Activated naive CD4-positive, alpha-beta T cell treated with anti-CD3 and anti-CD28 coated beads, Interleukin-2, amount 50 U/mL, for 72 hours (primary cell): ENCODE measurements around the gene BIN1. TPM values are rescaled to one million over a fixed set of nuclear protein-coding genes. Genes with fewer than 3 reads are reported as not detected.
"Not testable (repeated sequence)": the region's sequence is repeated elsewhere in the genome, so short reads cannot be mapped to it uniquely, and the experiment has no call there.

Experiments used
- ATAC-seq, 2 donors: fragments of 150-1000 bp; cut with Tn5 transposase; 2 replicates each; pipeline ENCODE4 v1.10.0; 2021; ENCODE audit warnings: mild to moderate bottlenecking in 2 of 2, moderate library complexity in 2 of 2
- DNase-seq, 2 donors: peaks; one replicate each; pipeline ENCODE4 v3.0.0; 2021 to 2022; ENCODE audit warnings: low spot score in 2 of 2
- H3K27ac Mint-ChIP-seq, 2 donors: one replicate each; pipeline ENCODE4 v1.8.0; 2022; ENCODE audit warnings: mild to moderate bottlenecking in 2 of 2, mixed read lengths in 2 of 2
- H3K36me3 Mint-ChIP-seq, 2 donors: one replicate each; pipeline ENCODE4 v1.8.0; 2022; ENCODE audit warnings: mixed read lengths in 2 of 2
- H3K9me3 Mint-ChIP-seq, 2 donors: one replicate each; pipeline ENCODE4 v1.8.0; 2022; ENCODE audit warnings: mixed read lengths in 2 of 2
- total RNA-seq, 2 donors: library from RNA; stranded (reverse); gene quantifications; one replicate each; pipeline ENCODE4 v1.2.3, GENCODE V29; 2022

Gene BIN1
- total RNA-seq, 2 donors from 2014 or later: 43.0 to 98.3 TPM

DNA sequence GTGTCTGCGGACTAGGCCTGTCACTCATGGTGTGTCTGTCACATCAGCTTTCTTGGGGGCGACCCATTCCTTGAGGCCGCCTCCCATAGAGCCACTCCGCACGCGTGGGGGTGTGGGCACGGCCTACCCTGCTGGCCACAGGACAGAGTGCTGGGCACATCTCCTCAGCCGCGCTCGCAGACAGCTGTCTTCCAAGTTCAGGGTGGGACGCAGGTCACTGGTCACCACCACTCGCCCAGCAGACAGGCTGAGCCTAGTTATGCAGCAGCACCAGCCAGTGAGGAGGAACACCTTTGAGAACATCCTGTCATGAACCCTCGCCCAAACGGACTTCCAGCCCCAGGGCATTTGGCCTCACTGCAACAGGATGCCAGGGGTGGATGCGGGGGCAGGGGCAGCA lies 30.8 kb upstream of the BIN1 start:
- H3K36me3 Mint-ChIP-seq: no peaks in the 10 kb centered on the region
- H3K9me3 Mint-ChIP-seq: peaks cover 0 to 4% of the 10 kb centered on the region in 2 donors
- DNase-seq (no peak), ATAC-seq (no peak)
- H3K27ac Mint-ChIP-seq: no peak overlapping the region

DNA sequence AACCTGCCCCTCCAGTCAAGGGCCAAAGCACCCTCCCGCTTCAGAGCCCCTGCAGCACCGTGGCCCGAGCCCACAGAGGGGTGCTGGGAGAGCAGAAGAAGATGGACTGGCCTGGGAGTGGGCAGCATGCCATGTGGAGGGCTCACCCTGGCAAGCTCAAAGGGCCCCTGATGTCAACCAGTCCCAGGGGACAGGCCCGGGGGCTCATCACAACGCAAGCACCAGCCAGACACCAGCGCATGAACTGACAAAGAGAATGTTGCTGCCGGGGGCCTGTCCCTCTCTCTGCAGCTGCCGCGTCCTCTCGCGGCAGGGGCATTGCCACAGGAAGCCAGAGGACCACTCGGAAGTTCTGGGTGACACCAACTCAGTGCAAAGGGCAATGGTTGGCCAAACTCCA lies 30.3 kb upstream of the BIN1 start:
- Mint-ChIP-seq H3K9me3 (peaks cover 0 to 4% of the 10 kb centered on the region in 2 donors), H3K27ac (no peak overlapping the region), H3K36me3 (no peaks in the 10 kb centered on the region)
- no peak for DNase-seq
- ATAC-seq: no peak

DNA sequence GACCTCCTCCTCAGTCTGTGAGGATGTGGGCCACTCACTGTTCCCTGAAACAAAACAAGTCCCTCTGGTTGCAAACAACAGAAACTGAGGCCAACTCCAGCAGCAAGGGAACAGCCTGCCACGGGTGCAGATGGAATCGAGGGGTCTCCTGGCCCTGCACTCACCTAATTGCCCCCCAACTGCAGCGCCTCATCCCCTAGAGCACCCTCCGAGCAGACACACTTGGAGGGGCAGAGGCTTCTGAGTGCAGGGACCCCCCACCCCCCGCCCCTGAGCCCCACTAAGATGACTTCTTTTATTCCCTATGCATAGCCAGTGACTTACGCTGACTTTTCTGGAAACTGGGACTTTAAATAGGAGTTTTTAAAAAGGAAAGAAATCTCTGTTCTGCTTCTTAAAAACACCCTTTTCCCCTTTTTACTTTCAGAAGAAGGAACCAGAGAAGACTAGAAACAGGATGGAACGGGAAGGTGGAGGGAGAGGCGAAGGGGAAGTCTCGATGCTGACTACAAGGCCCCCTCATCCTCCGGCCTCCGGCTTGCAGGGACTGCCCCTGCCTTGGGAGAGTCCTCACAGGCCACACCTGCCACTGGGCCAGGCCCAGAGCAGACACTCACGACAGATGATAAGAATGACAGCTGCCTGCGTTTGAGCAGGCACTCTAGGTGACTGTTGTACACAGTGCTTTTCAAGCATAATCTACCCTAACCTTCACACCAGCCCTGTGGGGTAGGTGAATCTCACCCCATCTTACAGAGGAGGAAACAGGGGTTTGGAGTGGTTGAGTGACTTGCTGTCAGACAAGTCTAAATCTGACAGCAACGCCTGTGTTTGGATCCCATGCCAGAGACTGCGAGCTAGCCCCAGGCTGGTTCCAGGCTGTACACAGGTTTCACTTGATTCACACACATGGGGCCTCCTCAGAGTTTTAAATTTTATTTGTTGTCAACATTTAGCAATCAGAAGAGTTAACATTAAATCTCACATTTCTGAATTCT lies 28.2 kb upstream of the BIN1 start:
- H3K36me3 Mint-ChIP-seq: no peaks in the 10 kb centered on the region
- ATAC-seq: no peak
- peaks cover 0 to 4% of the 10 kb centered on the region in 2 donors for H3K9me3 Mint-ChIP-seq
- no peak for DNase-seq
- no peak overlapping the region for H3K27ac Mint-ChIP-seq

DNA sequence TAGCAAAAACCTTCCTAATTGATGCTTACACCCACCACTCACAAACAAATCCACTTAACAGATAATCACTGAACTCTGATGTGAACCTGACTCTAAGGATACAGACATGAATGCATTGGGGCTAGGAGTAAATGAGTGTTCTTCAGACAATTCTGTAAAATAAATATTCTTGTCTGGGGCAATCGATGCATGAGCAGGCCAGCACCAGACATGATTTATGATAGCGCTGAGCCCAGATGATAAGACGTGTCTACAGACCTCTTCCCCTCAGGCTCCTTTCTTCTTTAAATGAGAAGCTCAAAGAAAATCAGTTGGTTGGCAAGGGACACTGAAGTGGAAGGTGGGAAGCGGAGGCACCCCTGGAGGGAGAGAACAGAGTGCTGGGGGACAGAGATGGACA lies 27.3 kb upstream of the BIN1 start:
- DNase-seq: no peak
- H3K36me3 Mint-ChIP-seq: no peaks in the 10 kb centered on the region
- no peak overlapping the region for H3K27ac Mint-ChIP-seq
- ATAC-seq: no peak
- H3K9me3 Mint-ChIP-seq: no peaks in the 10 kb centered on the region

DNA sequence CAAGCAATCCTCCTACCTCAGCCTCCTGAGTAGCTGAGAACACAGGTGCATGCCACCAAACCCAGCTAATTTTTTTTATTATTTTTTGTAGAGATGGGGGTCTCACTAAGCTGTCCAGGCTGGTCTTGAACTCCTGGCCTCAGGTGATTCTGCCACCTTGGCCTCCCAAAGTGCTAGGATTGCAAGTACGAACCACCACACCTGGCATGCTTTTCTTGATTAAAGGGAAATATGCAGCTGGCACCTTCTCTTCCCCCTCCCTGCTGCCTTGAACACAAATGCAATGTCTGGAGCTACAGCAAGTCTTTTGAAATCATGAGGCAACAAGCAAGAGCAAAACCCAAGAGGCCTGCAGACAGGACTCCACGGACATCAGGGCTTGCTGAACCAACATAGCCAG lies 26.8 kb upstream of the BIN1 start:
- Mint-ChIP-seq H3K9me3 (no peaks in the 10 kb centered on the region), H3K27ac (no peak overlapping the region), H3K36me3 (no peaks in the 10 kb centered on the region)
- no peak for ATAC-seq
- no peak for DNase-seq

DNA sequence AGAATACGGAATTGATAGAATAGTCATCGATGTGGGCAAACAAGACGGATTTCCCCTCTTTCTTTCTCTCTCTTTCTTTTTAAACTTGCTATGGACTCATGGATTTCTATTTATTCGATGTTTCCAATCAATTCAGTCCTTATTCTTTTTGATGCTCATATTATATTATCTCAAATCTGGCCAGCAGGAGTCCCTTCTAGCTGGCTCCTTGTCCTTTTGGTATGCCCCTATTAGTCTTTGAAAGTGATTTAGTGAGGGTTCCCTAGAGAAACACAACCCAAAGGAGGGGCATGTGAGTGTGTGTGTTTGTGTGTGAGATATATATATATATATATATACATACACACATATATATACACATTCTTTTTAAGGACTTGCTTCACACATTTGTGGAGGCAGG lies 23.5 kb upstream of the BIN1 start:
- Mint-ChIP-seq H3K27ac (no peak overlapping the region), H3K36me3 (no peaks in the 10 kb centered on the region), H3K9me3 (no peaks in the 10 kb centered on the region)
- ATAC-seq: no peak
- DNase-seq: no peak

DNA sequence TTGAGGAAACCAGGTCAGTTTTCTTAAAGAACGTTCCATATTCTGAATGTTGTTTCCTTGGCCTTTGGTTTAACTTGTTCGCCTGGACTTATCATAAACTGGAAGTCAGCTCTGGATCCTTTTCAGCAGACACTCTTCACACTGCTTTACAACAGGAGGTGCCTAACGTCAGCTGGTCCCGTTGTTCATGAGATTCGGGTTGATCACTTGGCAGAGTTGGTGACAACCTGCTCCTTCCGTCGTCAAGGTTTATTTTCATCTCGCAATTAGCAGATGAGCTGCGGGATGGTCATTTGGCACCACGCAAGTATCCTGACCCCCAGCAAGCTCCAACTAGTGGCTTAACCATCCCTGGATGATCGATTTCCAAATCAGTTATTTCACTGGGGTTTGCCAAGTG lies 23.0 kb upstream of the BIN1 start:
- DNase-seq (no peak), ATAC-seq (no peak)
- no peak overlapping the region for H3K27ac Mint-ChIP-seq
- no peaks in the 10 kb centered on the region for H3K36me3 Mint-ChIP-seq
- H3K9me3 Mint-ChIP-seq: no peaks in the 10 kb centered on the region

DNA sequence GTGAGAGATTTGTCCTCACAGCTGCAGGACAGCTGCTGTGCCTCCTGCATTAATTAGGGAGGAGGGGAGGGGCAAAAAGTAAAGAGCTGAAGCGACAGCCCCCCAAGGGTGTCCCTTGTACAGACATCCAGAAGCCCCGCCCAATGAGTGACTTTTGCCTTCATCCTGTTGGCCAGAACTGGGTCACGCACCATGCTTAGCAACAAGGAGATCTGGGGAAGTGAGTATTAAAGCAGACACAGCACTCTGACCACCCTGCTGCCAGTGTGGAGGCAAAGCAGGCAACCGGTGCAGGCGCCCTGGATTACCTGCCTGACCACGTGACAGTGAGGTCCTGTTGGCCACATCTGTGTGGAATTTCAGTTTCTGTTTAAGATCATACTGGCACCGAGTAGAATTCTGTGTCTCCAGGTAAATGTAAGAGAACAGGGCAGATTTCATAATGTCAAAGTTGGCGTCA lies 21.5 kb upstream of the BIN1 start:
- H3K9me3 Mint-ChIP-seq: no peaks in the 10 kb centered on the region
- ATAC-seq: peak in 1 of 2 donors; percentile 20
- no peak for DNase-seq
- H3K36me3 Mint-ChIP-seq: no peaks in the 10 kb centered on the region
- no peak overlapping the region for H3K27ac Mint-ChIP-seq

DNA sequence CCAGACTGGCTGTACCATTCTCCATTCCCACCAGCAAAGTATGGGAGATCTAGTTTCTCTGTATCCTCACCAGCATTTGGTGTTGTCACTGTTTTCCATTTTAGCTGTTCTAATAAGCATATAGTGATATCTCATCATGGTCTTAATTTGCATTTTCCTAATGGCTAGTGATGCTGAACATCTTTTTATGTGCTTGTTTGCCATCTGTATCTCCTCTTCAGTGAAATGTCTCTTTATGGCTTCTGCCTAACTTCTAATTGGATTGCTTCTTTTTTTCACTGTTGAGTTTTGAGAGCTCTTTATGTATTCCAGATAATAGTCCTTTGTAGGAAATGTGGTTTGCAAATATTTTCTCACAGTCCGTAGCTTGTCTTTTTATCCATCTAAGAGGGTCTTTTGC lies 18.9 kb upstream of the BIN1 start:
- H3K36me3 Mint-ChIP-seq: no peaks in the 10 kb centered on the region
- H3K27ac Mint-ChIP-seq: no peak overlapping the region
- DNase-seq: no peak
- no peaks in the 10 kb centered on the region for H3K9me3 Mint-ChIP-seq
- no peak for ATAC-seq

DNA sequence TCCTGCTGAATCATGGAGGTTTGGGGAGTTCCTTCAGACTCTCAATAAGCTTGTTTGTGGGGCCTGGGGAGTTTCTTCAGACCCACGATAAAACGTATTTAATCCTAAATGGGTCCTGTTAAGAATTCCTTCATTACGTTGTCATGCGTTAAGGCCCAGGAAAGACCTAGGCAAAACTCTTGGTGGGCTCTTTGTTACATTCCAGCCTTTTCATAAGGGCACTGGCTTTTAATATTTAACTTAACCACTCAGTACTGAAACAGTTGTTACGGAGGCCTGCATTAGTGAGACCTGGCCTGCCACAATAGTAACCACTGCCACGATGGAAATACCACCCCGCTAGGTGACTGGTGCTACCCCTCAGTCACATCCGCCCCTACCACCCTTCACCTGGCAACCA lies 17.5 kb upstream of the BIN1 start:
- ATAC-seq: no peak
- Mint-ChIP-seq H3K27ac (no peak overlapping the region), H3K36me3 (no peaks in the 10 kb centered on the region), H3K9me3 (no peaks in the 10 kb centered on the region)
- no peak for DNase-seq

DNA sequence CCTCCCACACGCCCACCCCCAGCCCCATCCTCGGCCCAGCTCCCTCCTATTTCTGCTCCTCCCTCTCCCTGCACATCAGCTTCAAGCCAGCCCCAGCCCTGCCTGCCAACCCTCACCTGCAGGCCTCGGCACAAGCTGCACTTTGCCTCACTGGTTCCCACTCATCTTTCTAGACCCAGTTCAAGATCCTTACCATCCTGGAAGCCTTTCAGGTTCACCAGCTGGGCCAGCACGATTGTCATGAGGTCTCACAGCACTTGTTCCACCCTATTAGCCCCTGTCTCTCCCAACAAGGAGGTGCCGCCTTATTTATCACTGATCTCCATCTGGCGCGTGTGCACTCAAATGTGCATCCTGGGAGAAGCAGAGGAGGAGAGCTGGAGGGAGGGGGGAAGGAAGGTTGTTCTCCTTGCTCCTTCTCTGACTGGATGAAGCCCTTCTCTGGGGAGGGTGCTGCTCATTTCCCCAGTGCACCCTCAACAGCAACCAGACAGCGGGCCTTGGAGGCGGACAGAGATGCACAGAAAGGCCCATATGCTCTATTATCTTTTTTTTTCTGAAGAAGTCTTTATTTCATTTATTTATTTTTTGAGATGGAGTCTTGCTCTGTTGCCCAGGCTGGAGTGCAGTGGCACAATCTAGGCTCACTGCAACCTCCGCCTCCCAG lies 15.5 kb upstream of the BIN1 start:
- H3K27ac Mint-ChIP-seq: no peak overlapping the region
- H3K9me3 Mint-ChIP-seq: no peaks in the 10 kb centered on the region
- no peak for DNase-seq
- no peaks in the 10 kb centered on the region for H3K36me3 Mint-ChIP-seq
- ATAC-seq: no peak

DNA sequence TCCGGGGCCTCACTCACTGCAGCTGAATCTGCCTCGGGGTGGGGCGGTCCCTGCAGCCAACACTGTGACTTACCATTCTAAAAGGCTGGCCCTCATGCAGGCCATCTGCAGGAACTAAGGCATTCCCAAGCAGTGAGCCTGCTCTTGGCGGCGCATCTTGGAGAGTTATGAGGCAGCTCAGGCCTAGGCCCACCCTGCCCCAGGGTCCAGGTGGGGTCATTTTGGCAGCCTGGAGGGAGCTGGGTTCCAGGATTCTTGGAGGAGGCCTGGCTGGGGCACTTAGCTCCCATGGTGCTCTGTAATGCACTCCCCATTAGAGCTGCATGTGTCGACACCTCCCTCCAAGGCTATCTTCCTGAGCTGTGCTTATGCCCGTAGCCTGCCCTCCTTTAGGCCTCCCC lies 14.8 kb upstream of the BIN1 start:
- Mint-ChIP-seq H3K9me3 (no peaks in the 10 kb centered on the region), H3K36me3 (no peaks in the 10 kb centered on the region), H3K27ac (no peak overlapping the region)
- DNase-seq (no peak), ATAC-seq (no peak)

DNA sequence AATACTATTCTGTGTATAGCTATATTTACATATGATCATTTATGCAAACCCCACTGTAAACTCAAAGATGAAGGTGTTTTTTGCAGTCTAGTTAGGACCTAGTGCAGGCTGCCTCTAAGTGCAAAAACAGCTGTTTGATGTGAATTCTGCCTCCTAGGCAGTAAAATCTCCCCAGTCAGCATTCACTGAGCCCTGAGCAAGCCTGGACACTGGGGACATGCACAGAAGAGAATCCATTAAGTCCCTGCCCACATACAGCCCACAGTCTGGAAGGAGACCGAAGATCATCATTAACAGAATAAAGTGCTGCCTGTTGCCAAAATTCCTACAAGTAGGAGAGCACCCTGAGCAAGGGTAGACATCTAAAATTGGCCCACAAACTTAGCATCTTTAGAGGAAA lies 14.4 kb upstream of the BIN1 start:
- no peaks in the 10 kb centered on the region for H3K9me3 Mint-ChIP-seq
- ATAC-seq (no peak), DNase-seq (no peak)
- no peaks in the 10 kb centered on the region for H3K36me3 Mint-ChIP-seq
- H3K27ac Mint-ChIP-seq: no peak overlapping the region

DNA sequence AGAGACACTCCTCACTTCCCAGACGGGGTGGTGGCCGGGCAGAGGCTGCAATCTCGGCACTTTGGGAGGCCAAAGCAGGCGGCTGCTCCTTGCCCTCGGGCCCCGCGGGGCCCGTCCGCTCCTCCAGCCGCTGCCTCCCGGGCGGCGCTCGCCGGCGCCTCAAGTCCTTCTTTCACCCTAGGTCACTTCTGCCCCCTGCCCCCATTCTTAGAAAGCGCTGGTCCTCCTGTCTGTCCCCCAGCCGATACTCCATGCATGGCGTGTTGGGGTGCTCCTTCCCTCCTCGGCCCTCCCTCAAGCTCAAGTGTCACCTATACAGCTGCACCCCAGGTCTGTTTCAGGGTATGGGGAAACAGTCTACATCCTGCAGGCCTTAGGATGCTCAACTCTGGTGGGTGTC lies 13.5 kb upstream of the BIN1 start:
- H3K27ac Mint-ChIP-seq, H3K9me3 Mint-ChIP-seq, ATAC-seq, H3K36me3 Mint-ChIP-seq, DNase-seq: not testable (repeated sequence)

DNA sequence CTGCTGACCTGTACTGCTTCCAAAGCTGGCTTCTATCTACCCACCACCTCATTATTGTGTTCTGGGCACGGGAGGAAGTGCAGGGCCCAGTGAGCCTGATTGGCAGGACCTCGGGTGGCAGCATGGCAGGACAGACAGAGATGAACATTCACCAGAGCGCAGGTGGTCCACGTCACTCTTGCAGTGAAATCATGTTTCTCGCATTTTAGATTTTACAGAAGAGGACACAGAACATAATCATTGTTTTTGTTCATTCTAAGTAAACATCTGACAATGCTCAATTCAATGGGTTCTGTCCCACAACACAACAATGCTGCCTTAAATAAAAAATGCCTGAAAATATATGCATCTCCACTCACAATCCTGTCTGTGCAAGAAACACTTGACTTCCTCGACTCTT lies 11.5 kb upstream of the BIN1 start:
- no peak overlapping the region for H3K27ac Mint-ChIP-seq
- no peaks in the 10 kb centered on the region for H3K9me3 Mint-ChIP-seq
- H3K36me3 Mint-ChIP-seq: no peaks in the 10 kb centered on the region
- no peak for DNase-seq
- ATAC-seq: no peak

DNA sequence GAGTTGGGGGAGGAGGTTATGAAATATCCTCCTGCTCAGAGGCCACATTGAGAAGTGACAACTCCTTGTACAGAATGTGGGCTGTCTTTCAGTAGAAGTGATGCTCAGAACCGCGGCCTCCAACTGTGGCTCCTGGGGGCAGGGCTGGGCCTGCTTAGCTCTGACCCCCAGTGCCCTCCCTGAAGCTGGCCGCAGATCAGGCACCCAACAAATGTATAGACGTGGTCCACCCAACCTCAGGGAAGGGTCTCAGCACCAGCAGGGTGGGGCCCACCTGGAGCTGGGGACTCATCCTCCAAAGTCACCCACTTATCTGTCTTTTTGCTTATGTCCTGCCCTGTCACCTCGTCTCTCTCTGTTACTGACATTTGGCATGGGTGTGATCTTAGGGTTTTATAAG lies 11.1 kb upstream of the BIN1 start:
- H3K9me3 Mint-ChIP-seq: no peaks in the 10 kb centered on the region
- H3K27ac Mint-ChIP-seq: no peak overlapping the region

DNA sequence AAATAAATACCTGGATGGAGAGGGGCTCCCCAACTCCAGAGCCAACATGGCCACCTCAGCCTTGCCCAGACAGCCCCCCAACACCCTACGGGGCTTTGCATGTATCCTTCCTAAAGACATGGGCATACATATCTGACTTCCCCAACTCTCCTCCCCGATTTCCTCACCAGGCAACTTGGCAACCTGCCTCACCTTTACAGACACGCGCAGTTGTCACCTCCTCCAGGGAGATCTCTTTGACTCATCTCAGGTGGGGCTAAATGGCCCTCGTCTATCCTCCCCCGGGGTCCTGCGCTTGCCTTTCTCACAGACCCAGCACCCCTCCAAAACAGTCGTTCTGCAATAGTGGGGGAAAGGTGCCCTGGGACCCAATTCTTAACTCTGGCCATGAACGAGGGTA lies 10.6 kb upstream of the BIN1 start:
- no peaks in the 10 kb centered on the region for H3K9me3 Mint-ChIP-seq
- no peak for ATAC-seq
- peak; percentile 1 to 33 for DNase-seq
- no peak overlapping the region for H3K27ac Mint-ChIP-seq
- no peaks in the 10 kb centered on the region for H3K36me3 Mint-ChIP-seq

More for the DNA sequence above, 11.1 kb upstream of the BIN1 start:
- H3K36me3 Mint-ChIP-seq: no peaks in the 10 kb centered on the region
- peak in 1 of 2 donors; percentile 38 for DNase-seq
- ATAC-seq: no peak
